ENCODE measurements around the gene ATP1B1.

DNA sequence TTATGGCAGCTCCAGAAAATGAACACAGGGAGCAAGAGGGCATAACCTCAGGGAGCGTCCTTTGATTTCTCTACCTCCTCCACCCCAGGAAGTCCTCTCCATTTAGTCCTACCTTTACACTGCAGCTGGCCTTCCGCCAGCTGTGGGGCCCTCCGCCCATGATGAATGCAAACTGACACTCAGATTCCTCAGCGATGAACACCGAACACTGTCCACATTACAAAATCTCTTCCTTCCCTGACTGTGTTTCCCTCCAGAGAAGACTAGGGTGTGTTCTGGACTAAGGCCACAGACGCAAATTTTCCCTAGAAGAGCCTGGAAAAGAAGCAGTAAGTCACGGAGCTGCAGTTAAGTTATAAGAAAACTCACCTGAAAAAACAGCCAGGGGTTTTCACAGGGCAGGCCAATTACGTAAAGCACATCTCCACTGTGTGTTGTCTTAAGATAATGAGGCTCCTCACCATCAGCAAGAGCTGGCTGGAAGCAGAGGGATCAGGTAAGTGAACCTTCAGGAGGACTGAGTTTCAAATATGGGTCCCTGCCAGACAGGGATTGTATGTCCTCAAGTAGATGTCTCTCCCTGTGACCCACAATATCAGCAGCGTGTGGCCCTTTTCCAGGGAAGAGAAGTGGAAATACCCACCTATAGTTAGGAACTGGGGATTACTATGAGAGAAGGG, 46.3 kb upstream of the ATP1B1 start:
- no peak for TF ChIP-seq SP1 (CRISPR knock-in tag; conservative IDR thresholded peaks at IDR 0.05)
- no peak for TF ChIP-seq CTCF (IDR thresholded peaks at IDR 0.05)
- TF ChIP-seq USF2 (CRISPR knock-in tag; IDR thresholded peaks at IDR 0.05), result no peak
- TF ChIP-seq MAX (CRISPR knock-in tag; IDR thresholded peaks at IDR 0.05), result no peak
- TF ChIP-seq ZNF138 (CRISPR knock-in tag; conservative IDR thresholded peaks at IDR 0.05), result no peak

Data from WTC11 (cell line).